ENCODE measurements around the gene ANAPC4.

- TF ChIP-seq, protein P1, sequence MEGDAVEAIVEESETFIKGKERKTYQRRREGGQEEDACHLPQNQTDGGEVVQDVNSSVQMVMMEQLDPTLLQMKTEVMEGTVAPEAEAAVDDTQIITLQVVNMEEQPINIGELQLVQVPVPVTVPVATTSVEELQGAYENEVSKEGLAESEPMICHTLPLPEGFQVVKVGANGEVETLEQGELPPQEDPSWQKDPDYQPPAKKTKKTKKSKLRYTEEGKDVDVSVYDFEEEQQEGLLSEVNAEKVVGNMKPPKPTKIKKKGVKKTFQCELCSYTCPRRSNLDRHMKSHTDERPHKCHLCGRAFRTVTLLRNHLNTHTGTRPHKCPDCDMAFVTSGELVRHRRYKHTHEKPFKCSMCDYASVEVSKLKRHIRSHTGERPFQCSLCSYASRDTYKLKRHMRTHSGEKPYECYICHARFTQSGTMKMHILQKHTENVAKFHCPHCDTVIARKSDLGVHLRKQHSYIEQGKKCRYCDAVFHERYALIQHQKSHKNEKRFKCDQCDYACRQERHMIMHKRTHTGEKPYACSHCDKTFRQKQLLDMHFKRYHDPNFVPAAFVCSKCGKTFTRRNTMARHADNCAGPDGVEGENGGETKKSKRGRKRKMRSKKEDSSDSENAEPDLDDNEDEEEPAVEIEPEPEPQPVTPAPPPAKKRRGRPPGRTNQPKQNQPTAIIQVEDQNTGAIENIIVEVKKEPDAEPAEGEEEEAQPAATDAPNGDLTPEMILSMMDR (IDR thresholded peaks at IDR 0.05): peak in 3 of 6 experiments; percentile 5 to 35 (median 15)
- TF ChIP-seq POLR2A (IDR thresholded peaks at IDR 0.05) (peak in 3 of 4 donors; percentile 34 to 85 (median 37)), EP300 (IDR thresholded peaks at IDR 0.05) (no peak), POLR2AphosphoS5 (IDR thresholded peaks at IDR 0.05) (peak; percentile 63 to 88)
Observed at GRCh38 chr4:25376754-25377571, at the start of gene ANAPC4.

Data from upper lobe of left lung (tissue), 4 donors.